HG02571 (cell line): ENCODE data around the gene DOK6.
"Not testable (repeated sequence)": the region's sequence is repeated elsewhere in the genome, so short reads cannot be mapped to it uniquely, and the experiment has no call there.

Experiments used
- ATAC-seq: cut with Tn5 transposase; IDR thresholded peaks from one replicate; pipeline ENCODE4 v1.9.1; 2021; ENCODE audit warnings: mild to moderate bottlenecking, moderate library complexity; ENCODE audit not compliant: unreplicated experiment

The DOK6 gene

DNA sequence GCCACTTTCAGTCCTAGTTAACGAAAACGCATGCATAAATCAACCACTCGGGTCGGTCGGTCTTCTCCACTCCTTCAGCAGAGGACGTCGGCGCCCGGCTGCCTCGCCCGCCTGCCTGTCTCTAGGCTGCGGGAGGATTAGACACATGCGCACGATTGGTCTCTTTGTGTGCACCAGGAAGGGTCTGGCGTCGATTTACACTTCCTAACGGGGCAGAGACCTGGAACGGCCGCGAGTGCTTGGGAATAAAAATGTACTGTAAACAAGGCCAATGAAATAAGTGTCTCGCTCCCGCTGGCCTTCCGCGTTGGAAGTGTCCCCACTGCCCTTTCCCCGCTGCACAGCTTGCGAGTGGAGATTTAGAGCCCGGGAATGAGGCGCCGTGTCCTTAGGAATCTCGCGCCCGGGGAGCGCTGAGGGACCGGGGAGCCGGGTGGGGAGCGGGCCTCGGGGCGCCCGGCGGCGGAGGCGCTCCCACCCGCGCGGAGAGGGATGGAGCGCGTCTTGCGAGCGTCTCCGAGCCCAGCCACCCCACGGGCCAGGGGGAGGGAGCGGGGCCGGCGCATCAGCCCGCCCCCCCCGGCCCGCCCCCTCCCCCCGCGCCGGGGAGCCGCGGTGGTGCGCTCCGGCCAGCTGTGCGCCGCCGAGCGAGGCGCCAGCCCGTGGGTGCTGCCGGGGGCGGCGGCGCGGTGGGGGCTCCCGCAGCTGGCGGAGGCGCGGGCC lies at the start of gene DOK6:
TSS of gene DOK6 (plus strand) at position 636 of the 723 bp plus-strand sequence.
- ATAC-seq = no peak

DNA sequence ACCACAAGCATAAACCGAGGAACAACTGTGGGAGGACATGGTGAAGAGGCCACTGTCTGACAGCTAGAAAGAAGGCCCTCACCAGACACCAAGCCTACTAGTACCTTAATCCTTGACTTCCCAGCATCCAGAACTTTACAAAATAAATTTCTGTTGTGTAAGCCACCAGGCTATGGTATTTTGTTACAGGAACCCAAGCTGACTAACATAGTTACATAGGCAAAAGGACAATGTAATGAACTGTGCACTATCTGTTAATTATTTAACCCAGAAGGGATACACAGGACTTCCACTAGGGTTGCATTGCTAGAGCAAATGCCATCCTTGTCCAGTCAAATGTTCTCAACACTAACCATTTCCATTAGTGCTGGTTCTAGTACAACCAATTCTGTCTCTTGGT lies 47.7 kb upstream of the DOK6 start:
- no peak for ATAC-seq

DNA sequence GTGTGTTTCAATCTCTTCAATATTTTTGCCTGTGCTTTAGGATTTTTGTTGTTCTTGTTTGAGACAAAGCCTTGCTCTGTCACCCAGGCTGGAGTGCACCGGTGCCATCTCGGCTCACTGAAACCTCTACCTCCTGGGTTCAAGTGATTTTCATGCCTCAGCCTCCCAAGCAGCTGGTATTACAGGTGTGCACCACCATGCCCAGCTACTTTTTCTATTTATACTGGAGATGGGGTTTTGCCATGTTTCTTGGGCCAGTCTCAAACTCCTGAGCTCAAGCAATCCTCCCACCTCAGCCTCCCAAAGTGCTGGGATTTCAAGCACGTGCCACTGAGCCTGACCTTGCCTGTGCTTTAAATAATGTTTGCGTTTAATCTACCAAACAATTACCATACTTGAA lies 43.1 kb upstream of the DOK6 start:
- ATAC-seq = no peak

DNA sequence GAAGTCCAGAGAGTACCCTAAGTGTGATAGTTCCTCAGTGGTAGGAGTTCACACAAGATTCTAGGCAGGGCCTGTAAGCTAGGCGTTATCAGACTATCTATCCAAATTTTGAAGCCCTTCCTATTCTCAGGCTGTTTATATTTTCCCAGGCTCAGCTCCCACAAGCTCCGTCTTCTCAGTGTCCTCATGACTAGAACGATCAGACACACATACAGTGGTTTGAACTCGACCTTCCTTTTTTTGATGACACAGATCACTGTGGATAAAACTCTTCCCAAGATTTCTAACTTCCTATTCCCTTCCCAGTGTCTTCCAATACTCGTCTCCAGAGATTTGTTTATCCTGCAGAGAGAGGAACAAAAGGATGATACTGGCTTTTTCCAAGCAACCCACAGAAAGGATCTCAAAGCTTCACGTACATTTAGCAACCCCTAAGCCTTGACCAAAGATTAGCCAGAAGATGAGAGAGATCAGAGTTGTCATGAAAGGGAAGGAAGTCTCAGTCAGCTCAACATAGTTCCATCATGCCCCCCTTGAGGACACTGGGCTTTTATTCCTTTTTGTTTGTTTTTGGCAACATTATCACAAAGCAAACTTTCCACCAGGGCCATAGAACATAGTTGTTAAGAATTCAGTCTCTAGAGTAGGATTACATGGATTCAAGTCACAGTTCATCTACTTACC lies 42.3 kb upstream of the DOK6 start:
- no peak for ATAC-seq

DNA sequence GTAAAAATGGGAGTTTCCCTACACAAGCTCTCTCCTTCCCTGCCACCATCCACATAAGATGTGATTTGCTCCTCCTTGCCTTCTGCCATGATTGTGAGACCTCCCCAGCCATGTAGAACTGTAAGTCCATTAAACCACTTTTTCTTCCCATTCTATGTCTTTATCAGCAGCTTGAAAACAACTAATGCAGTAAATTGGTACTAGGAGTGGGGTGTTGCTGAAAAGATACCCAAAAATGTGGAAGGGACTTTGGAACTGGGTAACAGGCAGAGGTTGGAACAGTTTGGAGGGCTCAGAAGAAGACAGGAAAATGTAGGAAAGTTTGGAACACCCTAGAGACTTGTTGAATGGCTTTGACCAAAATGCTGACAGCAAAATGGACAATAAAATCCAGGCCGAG lies 40.9 kb upstream of the DOK6 start:
- ATAC-seq = not testable (repeated sequence)

DNA sequence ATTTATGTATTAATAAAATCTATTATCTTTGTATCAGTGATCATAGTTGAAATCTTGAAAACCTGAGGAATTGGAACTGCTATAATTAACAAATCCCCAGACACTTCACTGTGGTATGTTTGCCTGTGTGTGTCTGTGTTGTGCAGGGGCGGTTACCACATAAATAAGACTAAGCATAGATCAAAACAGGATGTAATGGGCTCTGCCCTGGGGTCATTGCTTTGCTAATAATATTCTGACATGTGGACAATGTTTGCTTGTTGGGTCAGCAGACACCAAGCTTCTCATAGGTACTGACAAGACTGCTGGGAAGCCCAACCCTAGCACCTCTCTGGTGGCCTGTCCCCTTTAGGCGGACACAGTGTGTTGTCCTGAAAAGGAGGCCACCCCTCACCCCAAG lies 35.8 kb upstream of the DOK6 start:
- no peak for ATAC-seq

DNA sequence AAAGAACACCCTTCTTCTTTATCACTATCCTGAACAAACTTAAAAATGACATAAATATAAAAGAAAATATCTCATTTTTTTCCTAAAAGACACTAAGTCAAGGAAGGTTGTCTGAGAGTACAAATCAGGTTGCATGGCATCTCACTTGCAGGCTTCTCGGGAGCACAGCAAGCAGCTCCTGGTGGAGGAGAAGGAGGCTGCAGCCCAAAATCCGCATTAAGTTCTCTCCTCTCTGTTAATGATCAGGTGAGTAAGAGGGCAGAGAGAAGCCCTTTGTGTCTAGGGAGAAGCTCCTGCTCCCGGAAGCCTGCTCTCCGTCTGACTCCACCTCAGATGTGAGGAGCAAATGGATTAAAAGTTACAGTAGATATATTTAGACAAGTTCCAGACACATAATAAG lies 35.0 kb upstream of the DOK6 start:
- no peak for ATAC-seq

DNA sequence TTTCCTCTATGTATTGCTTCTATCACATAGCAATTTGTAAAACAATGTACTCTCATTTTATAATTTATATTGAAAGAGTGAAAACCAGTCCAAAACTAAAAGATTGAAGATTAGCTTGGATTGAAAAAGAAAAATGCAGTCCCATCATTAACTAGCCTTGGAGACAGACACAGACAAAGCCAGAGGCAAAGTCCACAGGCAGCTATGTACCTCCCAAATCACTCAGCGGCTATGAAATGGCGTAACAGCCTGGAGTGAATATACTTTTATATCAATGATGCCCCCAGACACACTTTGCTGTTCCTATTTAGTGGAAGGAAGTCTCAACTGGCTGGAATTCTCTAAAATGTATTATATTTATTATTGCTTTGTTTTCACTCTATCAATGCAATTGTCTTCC lies 33.6 kb upstream of the DOK6 start:
- ATAC-seq = no peak

DNA sequence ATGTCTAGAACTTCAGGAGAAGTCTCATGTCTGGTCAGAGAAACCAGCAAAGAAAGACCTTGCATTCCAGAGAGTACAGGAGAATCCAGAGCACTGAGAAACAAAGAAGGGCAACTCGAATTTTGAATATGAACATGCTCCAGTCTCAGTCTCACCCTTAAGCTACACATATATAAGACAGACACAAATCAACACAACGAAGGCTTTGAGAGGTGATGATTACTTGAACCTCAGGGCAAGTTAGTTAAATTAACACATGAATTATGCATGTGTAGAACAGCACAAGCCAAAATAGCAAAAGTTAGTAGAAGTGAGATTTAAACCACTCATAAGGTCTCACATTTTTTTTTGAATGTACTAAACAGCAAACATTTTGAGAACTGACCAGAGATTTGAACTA lies 29.0 kb upstream of the DOK6 start:
- ATAC-seq = no peak

DNA sequence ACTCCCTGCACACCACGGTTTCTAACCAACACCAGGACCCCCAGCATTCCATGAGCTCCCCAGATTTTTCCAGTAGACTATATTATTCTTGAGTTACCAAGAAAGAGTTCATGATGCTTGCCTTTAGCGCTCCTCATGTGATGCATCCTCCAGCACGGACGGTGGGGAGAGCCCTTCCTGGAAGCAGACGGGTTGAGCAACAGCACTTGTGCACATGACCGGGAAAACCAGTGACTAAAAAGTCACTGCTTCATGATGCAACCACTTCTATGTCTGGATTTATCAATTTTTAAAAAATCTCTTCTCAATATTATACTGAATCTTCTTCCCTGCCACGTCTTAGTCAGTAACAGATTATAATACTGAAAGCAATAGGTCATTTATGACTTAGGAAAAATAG lies 20.4 kb upstream of the DOK6 start:
- no peak for ATAC-seq

DNA sequence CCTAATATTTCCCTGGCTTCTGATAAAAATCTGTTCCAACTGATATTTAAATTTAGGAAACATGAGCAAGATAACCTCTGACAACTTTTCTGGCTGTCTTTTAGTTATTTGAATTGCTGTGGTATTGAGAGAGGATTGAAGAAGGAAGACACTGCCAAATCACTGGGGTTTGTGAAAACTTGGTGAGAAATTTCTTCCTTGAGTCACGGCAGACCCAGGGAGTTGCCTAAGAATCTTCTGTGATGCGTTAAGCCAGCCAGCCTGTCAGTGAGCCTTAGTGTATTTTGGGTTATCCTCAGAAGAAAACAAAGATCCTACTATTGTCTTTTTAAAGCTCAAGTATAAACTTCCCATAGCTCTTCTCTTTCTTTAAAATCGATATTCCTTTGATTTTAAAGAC lies 17.5 kb upstream of the DOK6 start:
- no peak for ATAC-seq

DNA sequence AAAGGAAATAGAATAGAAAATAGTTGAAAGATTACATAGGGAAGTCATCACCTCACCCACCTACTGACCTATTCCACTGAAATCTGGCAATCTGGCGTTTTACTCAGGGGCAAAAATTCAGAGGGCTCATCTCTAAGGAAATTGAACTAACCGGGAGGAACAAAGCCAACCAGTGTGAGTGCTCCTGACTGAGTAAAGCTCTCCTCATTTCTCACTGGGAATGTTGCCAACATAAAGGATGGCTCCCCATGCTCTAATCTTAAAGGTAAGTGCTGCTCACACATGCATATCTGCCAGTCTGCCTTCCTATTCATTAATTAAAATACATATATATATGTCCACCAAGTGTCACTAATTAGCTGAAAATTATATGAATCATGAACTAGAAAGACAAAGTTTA lies 13.5 kb upstream of the DOK6 start:
- ATAC-seq = no peak

DNA sequence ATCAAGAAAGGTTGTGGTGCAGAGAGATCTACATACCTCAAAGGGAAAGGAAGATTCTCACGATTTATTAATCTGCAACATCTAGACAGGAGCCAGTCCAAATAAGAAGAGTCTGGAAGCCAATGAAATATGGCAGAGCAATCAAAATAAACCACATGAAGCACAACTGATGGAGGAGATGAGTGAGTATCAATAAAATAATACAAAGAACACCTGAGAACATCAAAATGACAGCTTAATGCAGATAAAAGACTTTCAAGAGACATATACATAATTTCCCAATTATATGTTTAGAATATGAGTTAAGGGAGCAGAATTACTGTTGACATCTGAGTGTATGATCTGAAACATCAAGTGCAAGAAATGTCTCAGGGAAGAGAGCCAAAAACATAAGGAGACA lies 12.5 kb upstream of the DOK6 start:
- ATAC-seq = no peak

DNA sequence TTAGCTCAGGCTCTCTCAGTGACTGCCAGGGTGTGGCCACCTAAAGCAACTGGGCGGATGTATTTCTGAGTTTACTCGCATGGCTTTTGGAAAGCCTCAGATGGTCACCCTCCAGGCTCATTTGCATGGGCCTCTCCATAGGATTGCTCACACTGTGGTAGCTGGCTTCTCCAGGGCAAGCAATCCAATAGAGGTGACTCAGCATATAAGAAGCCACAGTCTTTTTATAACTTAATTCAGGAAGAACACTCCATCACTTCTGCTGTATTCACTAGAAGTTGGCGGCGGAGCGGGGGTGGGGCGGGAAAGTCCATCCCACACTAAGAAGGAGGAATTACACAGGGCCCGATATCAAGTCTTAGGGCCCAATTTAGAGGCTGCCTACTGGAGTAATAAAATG lies 3.6 kb upstream of the DOK6 start:
- no peak for ATAC-seq

DNA sequence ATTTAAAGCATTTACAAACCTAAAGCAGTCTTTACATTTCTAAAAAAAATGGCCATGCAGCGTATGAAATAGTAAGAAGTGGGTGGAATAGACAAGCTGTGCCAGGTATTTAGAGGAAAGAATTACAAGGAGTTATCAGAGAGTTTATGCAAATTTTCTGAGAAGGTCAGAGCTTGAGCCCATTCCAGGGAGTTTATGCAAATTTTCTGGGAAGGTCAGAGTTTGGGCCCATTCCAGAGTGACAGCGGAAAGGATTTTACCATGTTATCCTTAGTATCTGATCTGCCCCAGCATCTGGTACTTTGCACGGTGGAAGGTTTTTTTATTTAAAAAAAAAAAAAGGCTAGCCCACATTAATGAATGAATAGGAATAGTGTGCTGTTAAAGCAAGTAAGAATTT lies 1.4 kb upstream of the DOK6 start:
- ATAC-seq = no peak

DNA sequence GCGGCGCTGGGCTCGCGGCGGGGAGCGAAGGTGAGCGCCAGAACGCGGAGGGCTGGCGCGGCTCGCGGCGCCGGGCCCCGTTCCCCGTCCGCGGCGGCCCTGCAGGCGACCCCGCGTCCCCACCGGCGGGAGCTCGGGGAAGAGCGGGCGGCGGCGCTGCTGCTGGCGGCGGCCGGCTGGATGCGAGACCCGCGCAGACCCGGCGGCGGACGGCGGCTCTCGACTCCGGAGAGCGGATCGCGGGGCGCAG lies 213 bp downstream of the DOK6 start:
- ATAC-seq = no peak

DNA sequence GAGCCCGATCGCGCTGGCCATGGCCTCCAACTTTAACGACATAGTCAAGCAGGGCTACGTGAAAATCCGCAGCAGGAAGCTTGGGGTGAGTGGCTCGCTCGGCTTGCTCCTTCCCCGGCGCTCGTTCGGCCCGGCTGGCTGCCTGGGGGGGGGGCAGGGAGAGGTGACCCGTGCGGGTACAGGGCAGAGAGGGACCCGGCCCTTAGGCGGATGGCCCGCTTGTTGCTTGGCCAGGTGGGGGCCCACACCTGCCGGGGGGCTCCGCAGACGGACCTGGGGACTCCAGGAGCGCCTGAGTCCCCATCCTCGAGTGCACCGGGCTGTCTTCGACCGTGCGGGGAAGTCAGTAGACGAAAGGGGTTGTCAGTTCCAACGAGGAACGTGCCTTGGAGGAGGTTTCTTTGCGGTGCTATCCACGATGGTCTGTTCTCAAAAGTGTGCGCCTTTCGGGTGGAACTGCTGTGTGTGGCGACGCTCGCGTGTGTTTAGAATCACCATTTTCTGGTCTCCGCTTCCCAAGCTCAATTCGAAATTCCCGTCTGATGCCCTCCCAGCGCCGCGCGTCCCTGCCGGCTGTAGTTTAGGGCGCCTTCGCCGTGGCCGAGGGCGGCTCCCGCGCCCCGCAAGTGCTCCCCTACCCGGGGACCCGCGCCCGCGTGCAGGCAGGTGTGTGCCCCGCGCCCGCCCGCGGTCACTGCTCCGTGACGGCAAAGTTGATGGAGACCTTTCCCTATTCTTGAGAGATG lies 711 bp downstream of the DOK6 start:
- no peak for ATAC-seq

DNA sequence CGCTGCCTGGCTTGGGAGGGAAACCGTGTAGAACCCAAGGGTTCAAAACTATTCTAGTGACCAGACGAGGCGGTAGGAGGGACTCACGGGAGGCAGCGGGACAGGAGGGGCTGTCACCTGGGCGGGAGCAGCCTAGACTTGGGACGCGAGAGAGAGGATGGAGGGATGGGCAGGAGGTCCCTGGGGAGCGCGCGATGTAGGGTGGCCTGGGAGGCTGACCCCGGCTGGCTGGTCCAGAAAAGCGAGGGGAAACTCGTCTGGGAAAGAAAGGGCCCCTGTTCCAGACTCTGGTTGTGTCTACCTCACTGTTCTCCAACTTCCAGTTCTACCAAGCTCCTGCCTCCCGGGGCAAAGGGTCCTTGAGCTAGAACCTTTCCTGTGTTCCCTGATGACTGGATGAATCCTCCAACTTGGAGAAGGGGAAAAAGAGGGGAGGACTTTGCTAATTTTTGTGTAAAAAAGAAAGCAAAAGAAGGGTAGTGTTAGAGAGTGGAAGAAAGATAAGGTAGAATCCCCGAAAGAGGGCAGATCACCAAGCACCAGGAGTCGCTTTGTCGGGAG lies 1.4 kb downstream of the DOK6 start:
- ATAC-seq = no peak

DNA sequence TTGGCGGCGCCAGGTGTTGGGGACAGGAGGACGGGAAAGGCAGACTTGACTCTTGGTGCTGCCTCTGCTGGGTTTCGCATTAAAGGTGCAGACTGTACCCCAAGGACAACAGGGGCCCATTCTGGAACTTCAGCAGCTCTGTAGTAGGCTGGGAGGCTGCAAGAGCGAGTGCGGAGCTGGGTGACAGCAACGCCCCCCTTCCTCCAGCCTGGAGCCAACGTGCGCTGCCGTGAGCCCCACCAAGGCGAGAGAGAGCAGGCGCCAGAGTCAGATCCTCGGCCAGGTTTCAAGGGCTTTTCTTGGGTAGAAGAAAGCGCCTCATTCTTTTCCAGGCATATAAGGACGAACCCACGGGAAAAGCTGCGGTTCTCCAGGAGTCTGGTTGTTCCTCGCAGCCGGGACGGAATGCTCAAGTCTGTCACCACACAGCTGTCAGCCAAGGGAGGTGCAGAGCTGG lies 1.9 kb downstream of the DOK6 start:
- no peak for ATAC-seq

DNA sequence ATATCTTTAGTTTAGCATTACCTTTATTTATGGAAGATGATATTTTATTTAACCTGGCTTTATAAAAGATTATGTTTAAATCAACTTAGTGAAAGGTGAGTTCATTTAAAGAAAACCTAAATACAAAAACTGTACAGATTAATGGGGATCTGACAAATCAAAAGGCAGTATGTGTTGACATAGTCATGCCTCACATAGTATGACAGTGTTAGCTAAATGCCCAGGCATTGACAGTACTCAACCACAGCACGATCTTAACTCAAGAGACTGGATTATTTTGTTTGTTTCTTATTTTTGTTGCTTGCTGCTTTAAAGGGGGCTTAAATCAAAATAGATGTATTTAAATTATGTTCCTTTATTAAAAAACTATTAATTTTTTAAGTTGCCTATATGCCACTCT lies 7.8 kb downstream of the DOK6 start:
- no peak for ATAC-seq

DNA sequence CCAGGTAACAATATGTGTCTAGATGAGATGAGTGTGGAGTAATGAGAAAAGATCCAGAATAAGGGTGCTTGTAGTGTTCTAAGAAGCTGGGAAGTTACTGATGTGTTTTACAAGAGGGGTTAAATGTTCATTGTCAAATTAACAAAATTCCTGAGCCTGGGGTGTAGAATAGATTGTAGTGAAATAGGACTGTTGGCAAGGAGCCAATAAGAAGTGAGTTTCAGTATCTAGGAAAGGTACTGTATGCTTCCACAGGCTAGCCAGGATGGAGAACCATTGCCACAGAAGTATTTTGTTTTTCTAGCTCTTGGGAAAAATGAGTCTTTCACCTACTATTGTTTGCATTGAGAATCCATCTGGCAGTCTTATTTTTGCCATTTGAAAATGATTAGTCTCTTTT lies 10.5 kb downstream of the DOK6 start:
- no peak for ATAC-seq

DNA sequence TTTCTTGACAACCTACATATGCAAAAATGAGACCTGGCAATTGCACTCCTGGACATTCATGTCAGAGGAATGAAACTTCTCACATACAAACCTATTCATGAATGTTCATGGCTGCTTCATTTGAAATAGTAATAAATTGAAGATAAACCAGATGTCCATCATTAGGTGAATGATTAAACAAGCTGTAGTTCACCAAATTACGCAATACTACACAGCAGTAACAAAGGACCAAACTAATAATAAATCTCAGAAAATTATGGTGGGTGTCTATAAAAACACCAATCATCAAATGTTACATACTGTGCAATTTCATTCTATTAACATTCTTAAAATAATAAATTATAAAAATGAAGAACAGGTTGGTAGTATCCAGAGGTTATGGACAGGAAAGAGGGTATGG lies 13.5 kb downstream of the DOK6 start:
- ATAC-seq = no peak
